ENCODE measurements around the gene PICALM.

DNA sequence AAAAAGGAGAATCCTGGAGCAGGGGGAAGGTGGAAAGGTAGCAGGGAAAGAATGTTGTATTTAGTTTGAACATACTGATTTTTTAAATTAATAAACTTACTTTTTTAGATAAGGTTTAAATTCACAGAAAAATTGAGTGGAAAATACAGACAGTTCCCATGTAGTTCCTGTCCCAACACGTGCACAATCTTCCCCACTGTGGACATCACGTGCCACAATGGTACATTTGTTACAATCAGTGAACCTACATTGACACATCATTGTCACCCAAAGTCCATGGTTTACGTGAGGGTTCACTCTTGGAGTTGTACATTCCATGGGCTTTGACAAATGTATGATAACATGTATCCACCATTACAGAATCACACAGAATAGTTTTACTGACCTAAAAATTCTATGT, 10.5 kb upstream of the PICALM start:
- TF ChIP-seq, protein P1, sequence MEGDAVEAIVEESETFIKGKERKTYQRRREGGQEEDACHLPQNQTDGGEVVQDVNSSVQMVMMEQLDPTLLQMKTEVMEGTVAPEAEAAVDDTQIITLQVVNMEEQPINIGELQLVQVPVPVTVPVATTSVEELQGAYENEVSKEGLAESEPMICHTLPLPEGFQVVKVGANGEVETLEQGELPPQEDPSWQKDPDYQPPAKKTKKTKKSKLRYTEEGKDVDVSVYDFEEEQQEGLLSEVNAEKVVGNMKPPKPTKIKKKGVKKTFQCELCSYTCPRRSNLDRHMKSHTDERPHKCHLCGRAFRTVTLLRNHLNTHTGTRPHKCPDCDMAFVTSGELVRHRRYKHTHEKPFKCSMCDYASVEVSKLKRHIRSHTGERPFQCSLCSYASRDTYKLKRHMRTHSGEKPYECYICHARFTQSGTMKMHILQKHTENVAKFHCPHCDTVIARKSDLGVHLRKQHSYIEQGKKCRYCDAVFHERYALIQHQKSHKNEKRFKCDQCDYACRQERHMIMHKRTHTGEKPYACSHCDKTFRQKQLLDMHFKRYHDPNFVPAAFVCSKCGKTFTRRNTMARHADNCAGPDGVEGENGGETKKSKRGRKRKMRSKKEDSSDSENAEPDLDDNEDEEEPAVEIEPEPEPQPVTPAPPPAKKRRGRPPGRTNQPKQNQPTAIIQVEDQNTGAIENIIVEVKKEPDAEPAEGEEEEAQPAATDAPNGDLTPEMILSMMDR (IDR thresholded peaks at IDR 0.05): no peak
- no peak for TF ChIP-seq POLR2A (IDR thresholded peaks at IDR 0.05)
